IMR-90 (cell line): Measurements from ENCODE around the gene CHD2.

ENCODE experiments used
- CEBPB ChIP-seq: IDR thresholded peaks from 2 replicates; pipeline ENCODE4 v1.6.1; 2012; ENCODE audit warnings: low read depth, low read length, improper control_type of control experiment
- CHD1 ChIP-seq: IDR thresholded peaks from 2 replicates; pipeline ENCODE4 v1.6.1; 2012; ENCODE audit warnings: low read depth, low read length, improper control_type of control experiment
- FOS ChIP-seq: fragments of 150-350 bp; IDR thresholded peaks from 2 replicates; pipeline ENCODE4 v1.6.1; 2016; ENCODE audit warnings: low read depth, low read length
- MXI1 ChIP-seq: IDR thresholded peaks from 2 replicates; pipeline ENCODE4 v1.6.1; 2012; ENCODE audit warnings: low read depth, mild to moderate bottlenecking, low read length, moderate library complexity, borderline replicate concordance
- POLR2A ChIP-seq: IDR thresholded peaks from 2 replicates; pipeline ENCODE4 v1.6.1; 2012; ENCODE audit warnings: mild to moderate bottlenecking, low read depth, low read length
- RAD21 ChIP-seq: IDR thresholded peaks from 2 replicates; pipeline ENCODE4 v1.6.1; 2012; ENCODE audit warnings: low read length, improper control_type of control experiment
- RCOR1 ChIP-seq: IDR thresholded peaks from 2 replicates; pipeline ENCODE4 v1.6.1; 2012; ENCODE audit warnings: mild to moderate bottlenecking, low read length, improper control_type of control experiment; ENCODE audit not compliant: insufficient replicate concordance
- RFX5 ChIP-seq: IDR thresholded peaks from 2 replicates; pipeline ENCODE4 v1.8.0; 2012; ENCODE audit warnings: low read depth, mild to moderate bottlenecking, low read length, moderate library complexity
- SMC3 ChIP-seq: fragments of 150-350 bp; IDR thresholded peaks from 2 replicates; pipeline ENCODE4 v1.6.1; 2016; ENCODE audit warnings: low read depth, mild to moderate bottlenecking, antibody characterized with exemption, low read length, moderate library complexity
- TF ChIP-seq, protein P1 (sequence below): conservative IDR thresholded peaks from 2 replicates; pipeline ENCODE4 v1.5.1; 2012; ENCODE audit warnings: mild to moderate bottlenecking, low read depth, low read length, improper control_type of control experiment

DNA sequence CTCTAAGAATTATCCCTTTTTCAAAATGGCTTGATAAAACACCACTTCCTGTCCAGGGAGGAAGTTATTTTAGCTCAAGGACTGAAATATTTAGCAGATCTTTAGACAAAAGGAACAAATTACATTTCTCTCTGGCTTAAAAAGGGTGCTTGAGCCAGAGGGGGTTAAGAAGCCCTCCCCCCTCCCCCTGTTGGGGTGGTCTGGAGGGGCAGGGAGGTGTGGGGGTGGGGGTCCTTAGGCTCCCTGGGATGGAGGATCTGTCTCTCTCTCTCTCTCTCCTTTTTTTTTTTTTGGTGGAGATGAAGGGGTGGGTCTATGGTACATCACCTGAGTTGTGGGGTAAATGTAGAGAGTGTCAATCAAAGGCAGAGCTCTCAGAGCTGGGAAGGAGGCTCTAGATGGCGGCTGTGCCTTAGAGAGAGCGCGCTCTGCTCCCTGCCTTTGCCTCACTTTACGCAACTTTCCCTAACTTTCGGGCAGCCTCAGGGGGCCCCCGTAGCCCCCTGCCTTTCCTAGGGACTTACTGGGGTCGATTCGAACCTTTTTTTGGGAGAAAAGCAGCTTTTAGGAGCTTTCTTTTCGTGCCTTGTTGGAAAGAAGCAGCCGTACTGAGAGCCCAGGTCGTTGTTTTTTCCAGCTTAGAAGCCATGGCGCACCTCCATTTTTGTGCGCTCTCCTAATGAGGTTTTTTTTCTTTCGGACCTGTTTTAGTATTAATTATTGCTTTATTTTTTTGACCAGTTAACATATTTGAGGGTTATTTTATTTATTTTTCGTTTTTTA is at the start of gene CHD2:
- TF ChIP-seq, protein P1, sequence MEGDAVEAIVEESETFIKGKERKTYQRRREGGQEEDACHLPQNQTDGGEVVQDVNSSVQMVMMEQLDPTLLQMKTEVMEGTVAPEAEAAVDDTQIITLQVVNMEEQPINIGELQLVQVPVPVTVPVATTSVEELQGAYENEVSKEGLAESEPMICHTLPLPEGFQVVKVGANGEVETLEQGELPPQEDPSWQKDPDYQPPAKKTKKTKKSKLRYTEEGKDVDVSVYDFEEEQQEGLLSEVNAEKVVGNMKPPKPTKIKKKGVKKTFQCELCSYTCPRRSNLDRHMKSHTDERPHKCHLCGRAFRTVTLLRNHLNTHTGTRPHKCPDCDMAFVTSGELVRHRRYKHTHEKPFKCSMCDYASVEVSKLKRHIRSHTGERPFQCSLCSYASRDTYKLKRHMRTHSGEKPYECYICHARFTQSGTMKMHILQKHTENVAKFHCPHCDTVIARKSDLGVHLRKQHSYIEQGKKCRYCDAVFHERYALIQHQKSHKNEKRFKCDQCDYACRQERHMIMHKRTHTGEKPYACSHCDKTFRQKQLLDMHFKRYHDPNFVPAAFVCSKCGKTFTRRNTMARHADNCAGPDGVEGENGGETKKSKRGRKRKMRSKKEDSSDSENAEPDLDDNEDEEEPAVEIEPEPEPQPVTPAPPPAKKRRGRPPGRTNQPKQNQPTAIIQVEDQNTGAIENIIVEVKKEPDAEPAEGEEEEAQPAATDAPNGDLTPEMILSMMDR = 0 out of 2 replicates have a peak, but pooled peaks have one; percentile 1
- TF ChIP-seq SMC3 = no peak
- no peak for TF ChIP-seq RCOR1
- TF ChIP-seq CEBPB = peak; percentile 58; the same call in 1 of the 2 replicates
- TF ChIP-seq POLR2A = peak; percentile 98
- TF ChIP-seq RFX5 = no peak
- TF ChIP-seq CHD1 = 0 out of 2 replicates have a peak, but pooled peaks have one; percentile 22
- no peak for TF ChIP-seq RAD21
- no peak for TF ChIP-seq FOS
- TF ChIP-seq MXI1 = no peak
